ENCODE measurements around the gene CALHM1. TPM values are rescaled to one million over a fixed set of nuclear protein-coding genes. Genes with fewer than 3 reads are reported as not detected.

CALHM1 gene
- polyA plus RNA-seq, 1 donor from 2014 or later = 1.4 TPM

DNA sequence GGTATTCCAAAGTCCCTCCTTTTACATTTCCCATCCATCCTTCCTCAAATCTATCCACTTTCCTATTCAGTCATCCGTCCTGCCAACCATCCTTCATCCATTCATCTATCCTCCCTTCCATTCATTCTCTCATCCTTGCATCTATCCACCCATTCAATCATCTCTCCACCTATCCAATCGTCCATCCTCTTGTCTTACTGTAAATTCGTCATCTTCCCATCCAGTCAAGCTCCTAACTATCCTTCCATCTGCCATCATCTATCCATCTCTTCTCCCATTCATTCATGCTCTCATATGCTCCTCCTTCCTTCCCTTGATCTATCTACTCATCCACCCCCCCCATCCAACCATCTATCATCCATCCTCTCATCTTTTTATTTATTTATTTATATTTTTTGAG lies 15.4 kb upstream of the CALHM1 start:
- H3K9me3 Mint-ChIP-seq = no peaks in the 10 kb centered on the region
- H3K36me3 Mint-ChIP-seq = peaks cover 2% of the 10 kb centered on the region
- no peak overlapping the region for H3K4me3 Mint-ChIP-seq
- H3K4me1 Mint-ChIP-seq = peaks cover 33 to 41% (median 38%) of the 10 kb centered on the region in 3 donors
- H3K27ac Mint-ChIP-seq = peak overlapping the region in 1 of 3 donors; percentile 4
- H3K27me3 Mint-ChIP-seq = no peaks in the 10 kb centered on the region

DNA sequence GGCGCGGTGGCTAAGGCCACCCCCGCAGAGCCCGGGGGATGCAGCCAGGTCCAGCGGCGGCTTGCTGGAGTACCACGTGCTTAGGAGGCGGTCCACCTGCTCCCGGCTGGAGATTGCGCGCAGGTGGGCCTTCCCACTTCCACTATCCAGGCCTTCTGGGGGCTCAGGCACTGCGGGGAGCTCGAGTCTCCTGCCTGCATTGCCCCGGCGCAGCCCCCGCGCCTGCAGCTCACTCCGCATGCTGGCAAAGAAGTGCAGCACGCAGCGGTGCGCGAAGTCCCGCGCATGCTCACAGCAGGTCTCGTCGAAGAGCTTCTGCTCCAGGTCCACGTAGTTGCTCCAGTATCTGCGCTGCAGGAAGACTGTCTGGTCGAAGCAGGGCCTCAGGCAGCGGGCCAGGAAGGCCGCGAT lies 14.6 kb upstream of the CALHM1 start:
- Mint-ChIP-seq H3K4me1 (peaks cover 34 to 47% (median 41%) of the 10 kb centered on the region in 3 donors), H3K27ac (peak overlapping the region in 2 of 3 donors; percentile 79 to 86), H3K9me3 (no peaks in the 10 kb centered on the region), H3K36me3 (peaks cover 2% of the 10 kb centered on the region), H3K27me3 (no peaks in the 10 kb centered on the region), H3K4me3 (no peak overlapping the region)

DNA sequence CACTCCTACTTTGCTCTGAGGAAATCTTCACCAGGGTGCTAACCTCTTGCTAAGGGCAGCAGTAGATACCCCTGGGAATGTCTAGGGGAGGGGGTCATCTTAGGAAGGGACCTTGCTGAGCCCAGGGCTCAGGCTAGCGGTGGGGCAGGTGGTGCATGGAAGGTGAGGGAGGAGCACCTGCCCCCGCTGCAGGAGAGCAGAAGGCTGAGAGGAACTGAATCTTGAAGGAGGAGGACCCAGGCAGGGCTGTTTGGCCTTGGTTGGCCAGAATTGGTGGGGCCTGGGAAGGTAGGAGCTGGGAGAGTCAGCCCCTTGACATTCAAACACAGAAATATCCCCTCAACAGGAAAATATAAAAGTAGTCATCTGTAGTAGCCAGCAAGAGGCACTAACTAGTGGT lies 13.3 kb upstream of the CALHM1 start:
- H3K4me3 Mint-ChIP-seq = peak overlapping the region; percentile 68 to 95 (median 83)
- H3K36me3 Mint-ChIP-seq = no peaks in the 10 kb centered on the region
- no peaks in the 10 kb centered on the region for H3K27me3 Mint-ChIP-seq
- H3K9me3 Mint-ChIP-seq = no peaks in the 10 kb centered on the region
- H3K27ac Mint-ChIP-seq = peak overlapping the region; percentile 94 to 99 (median 96)
- peaks cover 41 to 58% (median 54%) of the 10 kb centered on the region in 3 donors for H3K4me1 Mint-ChIP-seq

DNA sequence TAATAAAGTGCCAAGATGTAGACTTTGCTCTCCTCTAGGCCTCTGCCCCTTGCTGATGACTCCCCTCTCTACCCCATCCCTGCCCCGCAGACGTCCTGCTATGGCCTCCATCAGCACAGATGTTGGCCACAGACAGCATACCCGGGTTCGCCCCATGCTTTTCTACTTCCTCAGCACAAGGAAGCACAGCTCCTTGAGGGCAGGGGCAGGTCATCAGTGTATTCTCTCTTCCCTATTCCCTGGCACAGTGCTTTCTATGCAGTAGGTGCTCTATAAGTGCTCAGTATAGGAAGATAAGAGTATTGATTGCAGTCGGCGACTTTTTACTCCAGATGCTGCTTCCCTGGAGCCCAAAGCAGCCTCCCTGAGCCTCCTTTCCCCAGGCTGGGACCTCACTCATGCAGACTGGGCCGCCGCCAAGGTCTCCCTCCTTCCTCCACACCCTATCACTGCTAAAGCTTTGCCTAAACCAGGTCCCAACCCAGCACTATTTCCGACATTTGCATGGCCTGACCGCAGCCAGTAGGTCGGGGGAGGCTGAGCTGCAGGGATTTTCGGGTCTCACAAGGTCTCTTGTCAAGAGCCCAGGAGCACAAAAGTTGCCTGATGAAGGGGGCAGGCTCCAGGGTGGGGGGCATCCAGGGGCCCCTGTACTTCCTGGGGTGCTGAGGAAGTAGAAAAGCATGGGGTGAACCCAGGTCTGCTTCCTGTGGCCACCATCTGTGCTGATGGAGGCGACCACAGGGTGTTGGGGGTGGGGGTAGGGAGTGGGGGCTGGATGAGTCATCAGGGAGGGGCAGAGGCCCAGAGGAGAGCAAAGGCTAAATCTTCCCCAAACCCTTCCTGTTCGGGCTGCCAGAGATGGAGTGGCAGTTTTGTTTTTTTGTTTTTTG lies 12.3 kb upstream of the CALHM1 start:
- no peaks in the 10 kb centered on the region for H3K9me3 Mint-ChIP-seq
- peak overlapping the region; percentile 94 to 99 (median 96) for H3K27ac Mint-ChIP-seq
- no peaks in the 10 kb centered on the region for H3K36me3 Mint-ChIP-seq
- H3K4me1 Mint-ChIP-seq = peaks cover 47 to 63% (median 56%) of the 10 kb centered on the region in 3 donors
- H3K27me3 Mint-ChIP-seq = no peaks in the 10 kb centered on the region
- H3K4me3 Mint-ChIP-seq = peak overlapping the region; percentile 68 to 95 (median 83)

DNA sequence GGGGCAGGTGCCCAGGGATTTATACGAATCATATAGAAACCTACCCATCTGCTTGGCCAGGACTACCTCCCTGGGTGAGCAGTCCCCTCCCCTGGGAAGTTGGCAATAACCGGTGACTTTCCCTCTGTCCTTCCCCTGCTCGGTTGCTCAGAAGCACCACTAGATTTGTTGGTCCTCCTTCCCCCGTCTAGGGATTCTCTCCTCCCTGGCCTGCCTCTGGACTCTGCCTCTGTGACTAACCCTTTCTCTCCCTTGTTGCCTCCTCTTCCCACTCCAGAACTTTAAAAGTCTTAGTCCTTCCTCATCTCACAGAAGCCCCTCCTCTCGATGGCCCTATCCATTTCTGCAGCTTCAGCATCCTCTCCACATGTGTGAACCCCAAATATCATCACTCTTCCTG lies 10.5 kb upstream of the CALHM1 start:
- H3K36me3 Mint-ChIP-seq = no peaks in the 10 kb centered on the region
- no peaks in the 10 kb centered on the region for H3K27me3 Mint-ChIP-seq
- H3K4me1 Mint-ChIP-seq = peaks cover 50 to 65% (median 65%) of the 10 kb centered on the region in 3 donors
- no peaks in the 10 kb centered on the region for H3K9me3 Mint-ChIP-seq
- peak overlapping the region; percentile 81 to 96 (median 94) for H3K27ac Mint-ChIP-seq
- peak overlapping the region in 2 of 4 donors; percentile 67 to 68 for H3K4me3 Mint-ChIP-seq

DNA sequence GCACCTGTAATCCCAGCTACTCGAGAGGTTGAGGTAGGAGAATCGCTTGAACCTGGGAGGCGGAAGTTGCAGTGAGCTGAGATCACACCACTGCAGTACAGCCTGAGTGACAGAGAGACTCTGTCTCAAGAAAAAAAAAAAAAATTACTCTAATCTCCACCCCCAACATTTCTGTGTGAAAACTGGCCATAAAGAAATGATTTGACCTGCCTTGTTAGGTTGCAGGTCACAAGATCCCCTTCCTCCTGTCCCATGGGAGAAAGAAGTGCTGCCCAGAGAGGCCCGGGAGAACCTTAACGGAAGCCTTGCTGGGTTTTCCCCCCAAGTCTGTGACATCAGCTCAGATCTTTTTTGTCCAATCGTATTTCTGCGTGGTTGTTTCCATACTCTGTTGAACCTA lies 8.7 kb upstream of the CALHM1 start:
- Mint-ChIP-seq H3K4me3 (peak overlapping the region; percentile 53 to 89 (median 78)), H3K36me3 (no peaks in the 10 kb centered on the region), H3K9me3 (no peaks in the 10 kb centered on the region), H3K4me1 (peaks cover 50 to 60% (median 57%) of the 10 kb centered on the region in 3 donors), H3K27me3 (no peaks in the 10 kb centered on the region), H3K27ac (peak overlapping the region; percentile 87 to 97 (median 94))

DNA sequence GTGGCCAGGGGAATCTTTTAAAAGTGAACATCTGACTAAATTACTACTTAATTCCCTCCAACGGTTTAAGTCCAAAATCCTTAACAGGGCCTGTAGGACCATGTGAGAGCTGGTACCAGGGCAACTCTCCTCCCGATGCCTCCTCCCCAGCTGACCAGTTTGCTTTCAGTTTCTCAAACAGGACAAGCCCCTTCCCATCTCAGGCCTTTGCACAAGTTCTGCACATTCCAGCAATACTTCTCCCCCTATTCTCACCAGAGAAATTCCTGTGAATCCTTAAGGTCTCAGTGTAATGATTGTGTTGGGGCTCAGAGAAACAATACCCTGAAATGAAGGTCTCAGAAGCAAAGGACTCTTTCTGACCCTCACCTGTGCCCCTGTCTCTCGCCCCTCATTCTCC lies 8.0 kb upstream of the CALHM1 start:
- peak overlapping the region; percentile 6 to 89 (median 64) for H3K4me3 Mint-ChIP-seq
- H3K36me3 Mint-ChIP-seq = no peaks in the 10 kb centered on the region
- H3K27me3 Mint-ChIP-seq = no peaks in the 10 kb centered on the region
- no peaks in the 10 kb centered on the region for H3K9me3 Mint-ChIP-seq
- peak overlapping the region; percentile 87 to 97 (median 94) for H3K27ac Mint-ChIP-seq
- peaks cover 44 to 54% (median 50%) of the 10 kb centered on the region in 3 donors for H3K4me1 Mint-ChIP-seq

DNA sequence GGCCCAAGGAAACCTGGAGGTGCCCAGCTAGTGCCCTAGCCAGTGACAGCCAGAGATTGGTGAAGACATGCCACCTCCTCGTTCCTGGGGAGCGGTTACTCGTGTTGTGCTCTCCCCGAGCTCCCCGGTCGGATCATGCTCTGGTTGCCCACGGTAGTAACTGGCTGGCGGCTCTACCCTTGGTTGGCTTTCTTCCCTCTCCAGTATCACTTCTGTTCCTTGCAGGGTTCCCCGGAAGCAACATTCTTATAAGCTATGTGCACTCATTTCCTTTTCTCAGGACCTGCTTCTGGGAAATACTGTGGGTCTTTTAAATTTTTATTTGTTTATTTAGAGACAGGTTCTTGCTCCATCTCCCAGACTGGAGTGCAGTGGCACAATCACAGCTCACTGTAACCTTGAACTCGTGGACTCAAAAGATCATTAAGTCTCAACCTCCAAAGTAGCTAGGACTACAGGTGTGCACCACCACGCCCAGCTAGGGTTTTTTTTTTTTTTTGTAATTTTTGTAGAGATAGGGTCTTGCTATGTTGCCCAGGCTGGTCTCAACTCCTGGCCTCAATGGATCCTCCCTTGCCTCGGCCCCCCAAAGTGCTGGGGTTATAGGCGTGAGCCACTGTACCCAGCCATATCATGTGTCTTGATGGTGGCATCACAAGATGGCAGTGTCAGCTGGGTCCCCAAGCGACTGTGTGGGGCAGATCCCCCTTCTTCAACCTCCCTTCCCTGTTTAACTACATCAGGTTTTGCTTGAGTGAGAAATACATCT lies 6.9 kb upstream of the CALHM1 start:
- Mint-ChIP-seq H3K27ac (peak overlapping the region in 2 of 3 donors; percentile 60 to 73), H3K36me3 (no peaks in the 10 kb centered on the region), H3K4me1 (peaks cover 37 to 45% (median 44%) of the 10 kb centered on the region in 3 donors), H3K27me3 (no peaks in the 10 kb centered on the region), H3K4me3 (peak overlapping the region in 1 of 4 donors; percentile 45), H3K9me3 (no peaks in the 10 kb centered on the region)

DNA sequence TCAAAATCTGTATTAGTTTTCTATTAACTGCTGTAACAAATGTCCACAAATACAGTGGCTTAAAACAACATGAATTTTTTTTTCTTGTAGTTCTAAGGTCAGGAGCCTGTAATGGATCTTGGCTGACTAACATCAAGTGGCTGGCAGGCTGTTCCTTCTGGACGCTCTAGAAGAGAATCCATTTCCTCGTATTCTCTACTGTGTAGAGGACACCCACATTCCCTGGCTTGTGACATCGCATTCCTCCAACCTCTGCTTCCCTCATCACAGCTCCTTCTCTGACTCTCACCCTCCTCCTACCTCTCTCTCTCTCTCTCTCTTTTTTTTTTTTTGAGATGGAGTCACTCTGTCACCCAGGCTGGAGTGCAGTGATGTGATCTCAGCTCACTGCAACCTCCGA lies 4.8 kb upstream of the CALHM1 start:
- H3K4me1 Mint-ChIP-seq = peaks cover 29 to 41% (median 34%) of the 10 kb centered on the region in 3 donors
- H3K9me3 Mint-ChIP-seq = no peaks in the 10 kb centered on the region
- H3K4me3 Mint-ChIP-seq = peak overlapping the region in 1 of 4 donors; percentile 17
- H3K36me3 Mint-ChIP-seq = no peaks in the 10 kb centered on the region
- peaks cover 2% of the 10 kb centered on the region for H3K27me3 Mint-ChIP-seq
- H3K27ac Mint-ChIP-seq = peak overlapping the region in 1 of 3 donors; percentile 42

DNA sequence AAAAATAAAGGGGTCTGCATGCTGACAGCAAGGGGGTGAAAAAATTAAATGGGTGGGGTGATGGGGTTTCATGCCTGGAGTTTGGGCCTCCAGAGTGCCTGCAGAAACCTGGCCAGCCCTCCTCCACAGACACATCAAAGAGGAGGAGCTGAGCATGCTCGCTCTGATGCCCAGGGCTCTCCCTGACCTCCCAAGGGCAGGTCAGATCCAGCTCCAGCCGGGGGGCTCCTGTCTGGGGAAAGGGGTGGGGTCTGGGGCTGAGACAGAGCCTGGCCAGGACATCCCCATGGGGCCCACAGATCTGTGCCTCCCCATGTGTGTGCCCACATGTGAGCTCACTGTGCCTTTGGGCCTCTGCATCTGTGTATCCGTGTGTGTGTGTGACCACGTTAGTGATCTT lies 915 bp upstream of the CALHM1 start:
- no peaks in the 10 kb centered on the region for H3K9me3 Mint-ChIP-seq
- H3K36me3 Mint-ChIP-seq = no peaks in the 10 kb centered on the region
- peaks cover 12 to 14% (median 14%) of the 10 kb centered on the region in 3 donors for H3K4me1 Mint-ChIP-seq
- H3K27ac Mint-ChIP-seq = peak overlapping the region in 1 of 3 donors; percentile 22
- H3K4me3 Mint-ChIP-seq = peak overlapping the region in 1 of 4 donors; percentile 85
- H3K27me3 Mint-ChIP-seq = peaks cover 2% of the 10 kb centered on the region

DNA sequence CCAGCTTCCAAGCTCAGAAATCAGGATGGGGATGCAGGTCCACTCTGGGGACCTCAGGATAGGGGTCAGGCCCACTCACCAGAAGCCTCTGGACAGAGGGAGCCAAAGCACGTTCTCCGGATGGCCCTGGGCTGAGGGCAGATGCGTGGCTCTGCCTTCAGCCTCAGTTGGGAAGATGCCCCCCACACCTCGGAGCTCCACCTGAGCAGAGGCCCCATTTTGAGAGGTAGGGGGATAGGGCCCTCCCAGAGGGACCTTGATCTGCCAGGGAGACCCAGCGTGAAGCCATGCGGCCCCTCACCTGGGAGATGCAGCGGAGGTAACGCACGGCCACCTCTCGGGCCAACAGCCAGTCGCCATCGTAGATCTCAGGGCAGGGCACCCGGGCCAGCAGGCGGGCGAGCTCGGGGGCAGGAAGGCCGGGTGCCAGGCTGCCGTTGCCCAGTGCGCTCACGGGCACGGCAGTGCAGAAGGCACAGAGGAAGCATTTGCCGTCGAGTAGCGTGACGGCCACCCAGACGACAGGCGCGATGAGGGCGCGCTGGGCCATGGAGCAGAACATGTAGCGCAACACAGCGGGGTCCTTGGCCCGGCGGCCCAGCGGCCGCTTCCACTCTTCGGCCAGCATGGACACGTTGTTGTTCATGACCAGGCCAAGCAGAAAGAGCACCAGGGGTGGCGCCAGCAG lies 660 bp downstream of the CALHM1 start:
- H3K27me3 Mint-ChIP-seq = peaks cover 2% of the 10 kb centered on the region
- H3K4me1 Mint-ChIP-seq = peaks cover 12 to 16% (median 14%) of the 10 kb centered on the region in 3 donors
- no peaks in the 10 kb centered on the region for H3K9me3 Mint-ChIP-seq
- H3K36me3 Mint-ChIP-seq = no peaks in the 10 kb centered on the region
- H3K4me3 Mint-ChIP-seq = peak overlapping the region in 1 of 4 donors; percentile 54
- peak overlapping the region in 1 of 3 donors; percentile 75 for H3K27ac Mint-ChIP-seq

DNA sequence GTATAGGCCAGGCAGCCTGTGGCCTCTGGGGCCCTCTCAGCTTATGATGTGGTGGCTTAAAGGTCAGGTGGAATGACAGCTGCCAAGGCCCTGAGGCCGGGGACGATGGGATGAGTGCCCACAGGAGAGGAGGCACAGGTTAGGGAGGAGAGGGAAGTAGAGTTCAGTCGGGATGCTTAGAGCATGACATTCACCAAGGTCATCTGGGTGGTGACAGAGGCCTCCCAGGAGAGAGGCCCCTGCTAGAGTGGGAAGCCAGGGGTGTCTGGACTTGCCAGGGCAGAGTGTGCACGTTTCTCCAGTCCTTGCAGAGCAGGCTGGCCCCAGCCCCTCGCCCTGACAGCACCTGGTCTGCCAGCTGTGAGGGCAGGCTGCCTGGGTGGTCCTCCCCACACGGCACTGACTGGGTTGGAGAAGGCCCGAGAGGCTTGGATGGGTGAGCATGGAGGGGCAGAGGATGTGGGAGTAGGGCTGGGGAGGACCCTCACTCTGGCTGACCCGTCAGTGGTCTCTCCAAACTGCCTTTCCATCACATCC lies 1.5 kb downstream of the CALHM1 start:
- Mint-ChIP-seq H3K9me3 (no peaks in the 10 kb centered on the region), H3K4me3 (peak overlapping the region in 3 of 4 donors; percentile 68 to 80 (median 72)), H3K27ac (peak overlapping the region in 1 of 3 donors; percentile 41), H3K4me1 (peaks cover 16 to 21% (median 17%) of the 10 kb centered on the region in 3 donors), H3K27me3 (peaks cover 2% of the 10 kb centered on the region), H3K36me3 (no peaks in the 10 kb centered on the region)

DNA sequence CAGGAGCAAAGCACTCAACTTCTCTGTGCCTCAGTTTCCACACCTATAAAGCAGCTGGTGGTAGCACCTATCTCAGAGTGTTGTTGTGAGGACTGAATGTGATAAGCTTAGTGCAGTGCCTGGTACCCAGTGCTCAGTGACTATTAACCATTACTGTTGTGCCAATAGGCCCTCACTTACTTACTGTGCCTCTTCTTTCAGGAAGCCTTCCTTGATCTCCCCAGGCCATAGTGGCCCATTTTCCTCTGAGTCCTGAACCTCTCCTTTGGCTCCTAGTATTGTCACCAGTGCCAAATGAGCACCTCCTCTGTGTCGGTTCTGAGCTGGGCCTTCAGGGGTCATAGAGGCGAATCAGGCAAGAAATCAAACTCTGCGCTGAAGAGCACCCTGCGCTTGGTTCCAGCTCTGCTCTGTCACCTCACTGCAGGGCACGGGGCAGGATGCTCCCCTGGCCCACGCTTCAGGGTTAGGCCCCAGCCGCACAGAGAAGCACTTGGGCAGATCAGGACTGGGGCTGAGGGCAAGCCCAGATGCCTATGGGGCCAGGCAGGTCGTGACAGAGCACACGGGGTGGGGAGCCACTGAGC lies 2.5 kb downstream of the CALHM1 start:
- Mint-ChIP-seq H3K36me3 (no peaks in the 10 kb centered on the region), H3K4me3 (no peak overlapping the region), H3K9me3 (no peaks in the 10 kb centered on the region), H3K4me1 (peaks cover 17 to 22% (median 17%) of the 10 kb centered on the region in 3 donors), H3K27ac (peak overlapping the region in 1 of 3 donors; percentile 75), H3K27me3 (peaks cover 2% of the 10 kb centered on the region)

DNA sequence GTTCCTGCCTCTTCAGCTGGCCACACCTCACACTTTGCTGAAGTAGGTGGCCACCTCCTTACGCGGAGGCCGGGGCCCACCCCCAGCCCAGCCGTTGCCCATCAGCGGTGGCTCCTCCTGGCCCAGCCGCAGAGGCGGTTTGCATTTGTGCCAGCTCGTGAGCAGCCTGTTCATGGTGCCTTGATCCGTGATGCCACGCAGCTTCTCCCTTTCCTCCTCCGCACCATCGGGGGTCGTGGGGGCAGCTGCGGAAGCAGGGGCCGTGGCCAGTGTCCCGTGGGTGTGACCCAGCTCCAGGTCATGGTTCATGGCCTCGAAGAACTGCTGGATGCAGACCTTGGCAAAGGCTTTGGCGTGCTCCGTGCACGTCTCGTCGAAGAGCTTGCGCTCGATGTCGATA lies 3.5 kb downstream of the CALHM1 start:
- no peaks in the 10 kb centered on the region for H3K36me3 Mint-ChIP-seq
- H3K27me3 Mint-ChIP-seq = peaks cover 1% of the 10 kb centered on the region
- H3K4me1 Mint-ChIP-seq = peaks cover 25 to 31% (median 26%) of the 10 kb centered on the region in 3 donors
- H3K4me3 Mint-ChIP-seq = peak overlapping the region in 1 of 4 donors; percentile 31
- H3K27ac Mint-ChIP-seq = no peak overlapping the region
- no peaks in the 10 kb centered on the region for H3K9me3 Mint-ChIP-seq
